HepG2 (cell line): ENCODE results near the gene ATG2B. TPM values are rescaled to one million over a fixed set of nuclear protein-coding genes. Genes with fewer than 3 reads are reported as not detected.

Experiments used
- ATAC-seq: fragments of 200-7000 bp; cut with Tn5 transposase; 3 replicates; pipeline ENCODE4 v1.9.1; 2020; ENCODE audit warnings: mild to moderate bottlenecking, moderate library complexity
- BruUV-seq: library from RNA; stranded (reverse); fragments of 400-500 nt; replicated peaks from 2 replicates; lab custom pipeline; 2021; lab: Mats Ljungman, UMichigan
- CTCF ChIA-PET: fragments of 300-600 bp; formaldehyde crosslinking; extraction: SDS; loops from one replicate; lab custom pipeline; 2021; ENCODE audit warnings: low total read pairs, inconsistent platforms, low intra/inter-chr PET ratio; lab: Yijun Ruan, JAX
- POLR2A ChIA-PET: fragments of 350-600 bp; sonication (Branson Sonifier 250); formaldehyde crosslinking; loops from one replicate; lab custom pipeline; 2020; ENCODE audit warnings: antibody characterized with exemption, inconsistent platforms; lab: Yijun Ruan, JAX
- DNase-seq: peaks from one replicate; pipeline ENCODE4 v3.0.0-alpha.2; 2015; ENCODE audit warnings: low spot score
- FAIRE-seq: peaks from 3 replicates; lab custom pipeline; 2011; peaks lifted over from hg19 to GRCh38; lab: Jason Lieb, UNC
- H2AFZ ChIP-seq: one replicate; pipeline ENCODE4 v1.6.1; 2011; ENCODE audit warnings: low read length, inconsistent platforms
- H3K27ac ChIP-seq: fragments of 300-600 bp; 3 replicates; pipeline ENCODE4 v1.8.0; 2011; ENCODE audit warnings: mixed run types, mild to moderate bottlenecking, mixed read lengths, low read length, inconsistent platforms; ENCODE audit not compliant: insufficient read depth; ENCODE audit errors: extremely low read length
- H3K27me3 ChIP-seq, 2 experiments: fragments of 200-600 bp in 1 of 2; 2 replicates in 1 of 2; 3 replicates in 1 of 2; pipeline versions ENCODE4 v1.6.0 to v1.8.0; 2011; ENCODE audit warnings: low read length in 2 of 2, mild to moderate bottlenecking in 2 of 2, moderate library complexity in 2 of 2, inconsistent platforms in 1 of 2; ENCODE audit not compliant: insufficient read depth in 2 of 2, control insufficient read depth in 1 of 2
- H3K36me3 ChIP-seq, 2 experiments: fragments of 200-600 bp in 1 of 2; replicated peaks in 1 of 2; 2 replicates in 1 of 2; 3 replicates in 1 of 2; pipeline versions ENCODE4 v1.5.1 to v1.8.0; 2011; ENCODE audit warnings: low read length in 2 of 2, inconsistent platforms in 1 of 2; ENCODE audit not compliant: insufficient read depth in 2 of 2, control insufficient read depth in 1 of 2
- H3K4me1 ChIP-seq: 2 replicates; pipeline ENCODE4 v1.5.1; 2012; ENCODE audit warnings: low read length, inconsistent platforms; ENCODE audit not compliant: insufficient read depth
- H3K4me2 ChIP-seq: 2 replicates; pipeline ENCODE4 v1.6.0; 2011; ENCODE audit warnings: low read depth, low read length, inconsistent platforms
- H3K4me3 ChIP-seq, 3 experiments: fragments of 200-600 bp in 1 of 3; sonication (generic), shearing (Covaris generic) in 1 of 3; replicated peaks in 1 of 3; 2 replicates each; pipeline ENCODE4 v1.5.1; 2011 to 2016; ENCODE audit warnings: low read length in 3 of 3, inconsistent platforms in 2 of 3, low read depth in 2 of 3, mild to moderate bottlenecking in 2 of 3, control low read depth in 1 of 3, mixed read lengths in 1 of 3; ENCODE audit not compliant: insufficient read depth in 1 of 3
- H3K79me2 ChIP-seq: one replicate; pipeline ENCODE4 v1.6.1; 2011; ENCODE audit warnings: low read length, inconsistent platforms; ENCODE audit not compliant: insufficient read depth
- H3K9ac ChIP-seq: 2 replicates; pipeline ENCODE4 v1.6.0; 2011; ENCODE audit warnings: mild to moderate bottlenecking, low read depth, low read length, inconsistent platforms; ENCODE audit not compliant: insufficient read depth
- H3K9me3 ChIP-seq: 2 replicates; pipeline ENCODE4 v1.5.1; 2012; ENCODE audit warnings: mild to moderate bottlenecking, low read length
- H4K20me1 ChIP-seq: 2 replicates; pipeline ENCODE4 v1.6.0; 2011; ENCODE audit warnings: inconsistent platforms, mild to moderate bottlenecking, low read length, moderate library complexity; ENCODE audit not compliant: insufficient read depth
- ATF3 ChIP-seq: sonication (generic); formaldehyde crosslinking; IDR thresholded peaks from 2 replicates; pipeline ENCODE4 v1.4.0; 2020; ENCODE audit warnings: missing genetic modification reagents
- DNMT3B ChIP-seq: conservative IDR thresholded peaks from 2 replicates; pipeline ENCODE4 v1.6.1; 2016; ENCODE audit warnings: missing biosample characterization, control low read depth
- FOXM1 ChIP-seq: sonication (generic); formaldehyde crosslinking; IDR thresholded peaks from 2 replicates; pipeline ENCODE4 v1.5.0; 2020; ENCODE audit warnings: missing genetic modification reagents
- KDM3A ChIP-seq: IDR thresholded peaks from 2 replicates; pipeline ENCODE4 v1.6.1; 2018; ENCODE audit warnings: low read depth, missing compliant biosample characterization
- MAFG ChIP-seq: sonication (generic); formaldehyde crosslinking; IDR thresholded peaks from 2 replicates; pipeline ENCODE4 v1.5.1; 2020; ENCODE audit warnings: mild to moderate bottlenecking, missing genetic modification reagents
- MED8 ChIP-seq: sonication (generic); formaldehyde crosslinking; IDR thresholded peaks from 2 replicates; pipeline ENCODE4 v1.8.1; 2023; ENCODE audit warnings: mild to moderate bottlenecking, missing genetic modification reagents; ENCODE audit not compliant: insufficient replicate concordance
- MEF2D ChIP-seq: sonication (generic); formaldehyde crosslinking; IDR thresholded peaks from 2 replicates; pipeline ENCODE4 v1.5.1; 2020; ENCODE audit warnings: mild to moderate bottlenecking, missing genetic modification reagents
- NR2F1 ChIP-seq, 2 experiments: fragments of 450-650 bp in 1 of 2; formaldehyde crosslinking in 1 of 2; IDR thresholded peaks; 2 replicates each; pipeline versions ENCODE4 v1.5.0 to v1.6.1; 2016 to 2020; ENCODE audit warnings: mild to moderate bottlenecking in 1 of 2, missing compliant biosample characterization in 1 of 2, missing genetic modification reagents in 1 of 2, moderate library complexity in 1 of 2
- RXRB ChIP-seq: IDR thresholded peaks from 2 replicates; pipeline ENCODE4 v1.6.1; 2016; ENCODE audit warnings: borderline replicate concordance, missing genetic modification reagents, missing compliant biosample characterization
- TAF15 ChIP-seq: fragments of 200-400 bp; formaldehyde crosslinking; IDR thresholded peaks from one replicate; pipeline ENCODE4 v1.6.1; 2018; ENCODE audit warnings: mild to moderate bottlenecking, low read depth, low read length; ENCODE audit not compliant: poor library complexity, severe bottlenecking
- TBX3 ChIP-seq: fragments of 450-650 bp; IDR thresholded peaks from 2 replicates; pipeline ENCODE4 v1.6.1; 2017; ENCODE audit warnings: antibody characterized with exemption, mild to moderate bottlenecking, inconsistent platforms, borderline replicate concordance
- THAP9 ChIP-seq: sonication (generic); formaldehyde crosslinking; IDR thresholded peaks from 2 replicates; pipeline ENCODE4; 2020; ENCODE audit warnings: missing genetic modification reagents, mild to moderate bottlenecking, borderline replicate concordance
- ZNF17 ChIP-seq: sonication (generic); formaldehyde crosslinking; IDR thresholded peaks from 2 replicates; pipeline ENCODE4 v1.5.0; 2020; ENCODE audit warnings: mild to moderate bottlenecking, missing genetic modification reagents
- ZNF225 ChIP-seq: sonication (generic); formaldehyde crosslinking; IDR thresholded peaks from 2 replicates; pipeline ENCODE4 v1.4.0; 2020; ENCODE audit warnings: mild to moderate bottlenecking, missing genetic modification reagents
- ZNF329 ChIP-seq: sonication (generic); formaldehyde crosslinking; IDR thresholded peaks from 2 replicates; pipeline ENCODE4 v1.9.0; 2021; ENCODE audit warnings: low read depth, mild to moderate bottlenecking, missing genetic modification reagents
- ZNF589 ChIP-seq: sonication (generic); formaldehyde crosslinking; conservative IDR thresholded peaks from 2 replicates; pipeline ENCODE4 v1.8.0; 2022; ENCODE audit warnings: mild to moderate bottlenecking, moderate library complexity, missing genetic modification reagents
- ZNF609 ChIP-seq: sonication (generic); formaldehyde crosslinking; IDR thresholded peaks from 2 replicates; pipeline ENCODE4 v1.4.0; 2020; ENCODE audit warnings: mild to moderate bottlenecking, missing genetic modification reagents, borderline replicate concordance
- ZNF713 ChIP-seq: sonication (generic); formaldehyde crosslinking; IDR thresholded peaks from 2 replicates; pipeline ENCODE4 v1.4.0; 2020; ENCODE audit warnings: mild to moderate bottlenecking, missing genetic modification reagents
- WGBS: methylation state at CpG from one replicate; pipeline ENCODE4 v1.1.6; 2017; ENCODE audit warnings: low lambda C conversion rate; 5-methylcytosine and 5-hydroxymethylcytosine counted together
- in situ Hi-C: cut with HindIII; loops from 2 replicates; pipeline ENCODE4 v1.10.0; 2017; ENCODE audit warnings: low pct_unique_long_range_greater_than_20kb; ENCODE audit not compliant: extremely low pct_ligation_motif_present
- intact Hi-C: fragments of 100-400 bp; cut with micrococcal nuclease; formaldehyde crosslinking; loops from one replicate; pipeline ENCODE4 v1.10.0; 2022; ENCODE audit not compliant: unreplicated experiment
- polyA plus RNA-seq, 8 experiments: library from polyadenylated mRNA; depleted of rRNA in 3 of 8; stranded (reverse) in 7 of 8; unstranded in 1 of 8; fragments of >200 nt; fragmentation: Illumina TruSeq in 4 of 8; extraction: Trizol in 4 of 8; gene quantifications; 2 replicates each; pipeline versions ENCODE4 v1.2.1 to v1.2.3, GENCODE V29; 2011 to 2016; ENCODE audit warnings: low read depth in 4 of 8, missing spikeins in 1 of 8, mixed read lengths in 1 of 8; ENCODE audit not compliant: insufficient read depth in 1 of 8
- total RNA-seq, 5 experiments: library from RNA; depleted of rRNA; stranded (reverse); fragments of >200 nt; fragmentation: Illumina TruSeq; extraction: Trizol; gene quantifications; 2 replicates each; pipeline ENCODE4 v1.2.3, GENCODE V29; 2016; ENCODE audit warnings: low read depth in 1 of 5

Gene ATG2B
- total and polyA plus RNA-seq, 2 of the 13 experiments (the other 11 are each of a cell fraction or from before 2014, with no cell fraction given): 7.4 to 7.5 TPM

GRCh38 chr14:96400495-96400894, 37.4 kb upstream of the ATG2B start:
- Histone ChIP-seq H3K4me1 (no peaks in the 10 kb centered on the region), H3K79me2 (no peaks in the 10 kb centered on the region), H3K27ac (no peak overlapping the region), H3K36me3 (no peaks in the 10 kb centered on the region), H3K9ac (no peak overlapping the region), H2AFZ (no peak overlapping the region), H3K4me3 (no peak overlapping the region), H3K9me3 (no peaks in the 10 kb centered on the region), H3K4me2 (no peak overlapping the region), H3K27me3 (no peaks in the 10 kb centered on the region; a peak in 1 of 5 replicates), H4K20me1 (no peaks in the 10 kb centered on the region)
- in situ Hi-C loops: no loop called here
- no peak for ATAC-seq
- ChIA-PET POLR2A (interaction anchor here (0.7 kb wide), 1 partner anchor 109 kb away, joined by 3 read pairs; no protein-coding TSS in a partner anchor), CTCF (no interaction called here)
- no peak for DNase-seq
- intact Hi-C loops: no loop called here
- FAIRE-seq: no peak
- WGBS: 7% methylated on average over 4 of the region's 5 CpGs
- no TSS peak for BruUV-seq
- TF ChIP-seq KDM3A (no peak), MAFG (CRISPR knock-in tag) (no peak), ZNF713 (CRISPR knock-in tag) (no peak), RXRB (CRISPR knock-in tag) (no peak), TAF15 (no peak), THAP9 (CRISPR knock-in tag) (no peak), ZNF609 (CRISPR knock-in tag) (no peak), ZNF225 (CRISPR knock-in tag) (no peak), MEF2D (CRISPR knock-in tag) (no peak), TBX3 (no peak), DNMT3B (CRISPR knock-in tag) (no peak), NR2F1 (CRISPR knock-in tag; IDR thresholded peaks at IDR 0.05) (no peak), ZNF17 (CRISPR knock-in tag) (no peak), MED8 (no peak), ATF3 (no peak), ZNF589 (CRISPR knock-in tag) (no peak), FOXM1 (CRISPR knock-in tag) (no peak), ZNF329 (no peak)
